ENCODE data around the gene RPL22. TPM values are rescaled to one million over a fixed set of nuclear protein-coding genes. Genes with fewer than 3 reads are reported as not detected.

RPL22 gene
- total RNA-seq, 1 donor from 2014 or later: 153 TPM

- DNase-seq (ENCODE audit: low read depth) (no peak), FAIRE-seq (no peak)
- Histone ChIP-seq H3K36me3 (ENCODE audit: control insufficient read depth, insufficient read depth, low read length) (no peaks in the 10 kb centered on the region), H3K27me3 (ENCODE audit: control insufficient read depth, insufficient read depth, low read length) (peaks cover 17% of the 10 kb centered on the region), H3K4me3 (ENCODE audit: low read depth, low read length) (no peak overlapping the region)
- TF ChIP-seq CTCF (IDR thresholded peaks at IDR 0.05; ENCODE audit: insufficient read depth, low read length, severe bottlenecking): no peak
Measured at GRCh38 chr1:6165027-6165426, 34.4 kb downstream of the RPL22 start.

- Histone ChIP-seq H3K36me3 (ENCODE audit: control insufficient read depth, insufficient read depth, low read length) (no peaks in the 10 kb centered on the region), H3K4me3 (ENCODE audit: low read depth, low read length) (no peak overlapping the region), H3K27me3 (ENCODE audit: control insufficient read depth, insufficient read depth, low read length) (peaks cover 13% of the 10 kb centered on the region)
- no peak for FAIRE-seq
- TF ChIP-seq CTCF (IDR thresholded peaks at IDR 0.05; ENCODE audit: insufficient read depth, low read length, severe bottlenecking): no peak
- no peak for DNase-seq (ENCODE audit: low read depth)
Measured at GRCh38 chr1:6163973-6164617, 35.3 kb downstream of the RPL22 start.

DNA sequence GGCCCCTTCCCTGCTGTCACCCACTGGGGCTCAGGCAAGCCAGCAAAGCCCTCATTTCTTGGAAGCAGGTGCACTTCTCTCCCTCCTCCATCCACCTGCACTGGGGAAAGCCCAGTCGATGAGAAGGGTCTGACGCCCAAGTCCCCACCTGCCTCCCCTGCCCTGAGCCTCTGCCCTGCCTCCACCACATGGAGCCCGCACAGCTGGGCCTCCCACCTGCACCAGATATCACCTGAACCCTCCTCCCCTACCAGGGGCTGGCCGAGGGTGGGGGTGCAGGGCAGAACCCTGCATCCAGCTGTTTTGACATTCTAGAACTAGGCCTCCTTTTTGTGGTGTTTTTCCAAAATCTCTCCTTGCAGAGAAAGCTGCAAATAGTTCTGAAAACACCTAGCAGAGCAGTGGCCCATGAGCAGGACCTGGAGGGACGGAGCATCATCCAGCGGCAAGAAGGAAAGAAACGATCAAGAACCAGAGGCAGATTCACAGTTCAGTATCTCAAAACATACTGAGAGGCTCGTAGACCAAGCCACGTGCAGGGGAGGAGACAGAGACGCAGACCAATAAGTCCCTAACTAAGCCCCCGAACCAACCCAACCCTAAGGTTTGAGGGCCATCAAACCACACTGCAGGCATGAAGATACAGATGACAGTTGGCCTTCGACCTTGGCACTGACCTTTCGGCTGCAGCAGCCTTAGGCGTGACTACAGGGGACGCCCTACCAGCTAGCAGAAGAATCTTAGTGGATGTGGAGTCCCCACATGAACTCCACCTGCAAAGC lies 36.0 kb downstream of the RPL22 start:
- no peak for FAIRE-seq
- Histone ChIP-seq H3K27me3 (ENCODE audit: control insufficient read depth, insufficient read depth, low read length) (peaks cover 13% of the 10 kb centered on the region), H3K4me3 (ENCODE audit: low read depth, low read length) (no peak overlapping the region), H3K36me3 (ENCODE audit: control insufficient read depth, insufficient read depth, low read length) (no peaks in the 10 kb centered on the region)
- DNase-seq (ENCODE audit: low read depth): no peak
- TF ChIP-seq CTCF (IDR thresholded peaks at IDR 0.05; ENCODE audit: insufficient read depth, low read length, severe bottlenecking): no peak

DNA sequence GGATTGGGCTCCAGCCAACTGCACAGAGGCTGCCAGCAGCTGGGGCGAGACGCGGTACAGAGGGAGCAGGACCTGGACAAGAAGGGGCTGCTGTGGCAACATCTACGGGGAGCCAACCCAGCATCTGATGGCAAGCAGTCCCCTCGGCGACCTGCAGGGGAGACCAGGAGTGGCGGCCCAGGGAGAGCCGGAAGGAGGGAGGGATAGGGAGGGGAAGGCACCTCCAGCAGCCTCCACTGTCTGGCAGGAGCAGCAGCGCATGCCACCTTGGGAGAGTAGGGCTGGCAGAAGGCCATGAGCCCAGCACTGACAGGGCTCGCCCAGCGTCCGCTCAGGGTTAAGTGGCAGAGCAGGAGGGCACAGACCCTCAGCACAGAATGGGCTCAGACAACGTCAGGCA lies 36.6 kb downstream of the RPL22 start:
- no peak for TF ChIP-seq CTCF (IDR thresholded peaks at IDR 0.05; ENCODE audit: insufficient read depth, low read length, severe bottlenecking)
- H3K27me3 ChIP-seq (ENCODE audit: control insufficient read depth, insufficient read depth, low read length): peaks cover 13% of the 10 kb centered on the region
- DNase-seq (ENCODE audit: low read depth) (no peak), FAIRE-seq (no peak)
- no peak overlapping the region for H3K4me3 ChIP-seq (ENCODE audit: low read depth, low read length)
- H3K36me3 ChIP-seq (ENCODE audit: control insufficient read depth, insufficient read depth, low read length): no peaks in the 10 kb centered on the region

- H3K36me3 ChIP-seq (ENCODE audit: control insufficient read depth, insufficient read depth, low read length): no peaks in the 10 kb centered on the region
- no peak overlapping the region for H3K4me3 ChIP-seq (ENCODE audit: low read depth, low read length)
- FAIRE-seq (no peak), DNase-seq (ENCODE audit: low read depth) (no peak)
- TF ChIP-seq CTCF (IDR thresholded peaks at IDR 0.05; ENCODE audit: insufficient read depth, low read length, severe bottlenecking): no peak
- peaks cover 10% of the 10 kb centered on the region for H3K27me3 ChIP-seq (ENCODE audit: control insufficient read depth, insufficient read depth, low read length)
Measured at GRCh38 chr1:6162341-6162740, 37.1 kb downstream of the RPL22 start.
